Parathyroid adenoma (tissue), 2 donors: Measurements from ENCODE around the gene SMIM17.

Source experiments
- H2AFZ ChIP-seq: fragments of 300-600 bp; sonication (generic); one replicate; pipeline ENCODE4 v1.7.0; 2017; ENCODE audit warnings: antibody characterized with exemption, mild to moderate bottlenecking
- H3K27ac ChIP-seq: fragments of 300-600 bp; sonication (generic); one replicate; pipeline ENCODE4 v1.7.0; 2017
- H3K27me3 ChIP-seq: fragments of 300-600 bp; sonication (generic); one replicate; pipeline ENCODE4 v1.7.0; 2017; ENCODE audit warnings: low read length; ENCODE audit not compliant: control insufficient read depth, insufficient read depth
- H3K36me3 ChIP-seq: fragments of 300-600 bp; sonication (generic); one replicate; pipeline ENCODE4 v1.7.0; 2017; ENCODE audit warnings: low read length; ENCODE audit not compliant: control insufficient read depth, insufficient read depth
- H3K4me1 ChIP-seq: fragments of 300-600 bp; sonication (generic); one replicate; pipeline ENCODE4 v1.7.0; 2017; ENCODE audit warnings: control low read depth
- H3K4me2 ChIP-seq: fragments of 300-600 bp; sonication (generic); one replicate; pipeline ENCODE4 v1.7.0; 2017; ENCODE audit warnings: low read length
- H3K4me3 ChIP-seq: fragments of 300-600 bp; sonication (generic); one replicate; pipeline ENCODE4 v1.7.0; 2017; ENCODE audit warnings: low read depth, low read length
- H3K79me2 ChIP-seq: fragments of 300-600 bp; sonication (generic); one replicate; pipeline ENCODE4 v1.7.0; 2017; ENCODE audit warnings: control low read depth
- H3K9ac ChIP-seq: fragments of 300-600 bp; sonication (generic); one replicate; pipeline ENCODE4 v1.7.0; 2017; ENCODE audit warnings: mild to moderate bottlenecking
- H3K9me3 ChIP-seq: fragments of 300-600 bp; sonication (generic); one replicate; pipeline ENCODE4 v1.7.0; 2017; ENCODE audit warnings: low read length; ENCODE audit not compliant: control insufficient read depth
- TF ChIP-seq, protein P1 (sequence below): fragments of 300-600 bp; sonication (generic); IDR thresholded peaks from one replicate; pipeline ENCODE4 v1.7.0; 2017; ENCODE audit warnings: antibody characterized with exemption, mild to moderate bottlenecking
- donor health status: primary hyperparathyroidism.

Gene SMIM17

DNA sequence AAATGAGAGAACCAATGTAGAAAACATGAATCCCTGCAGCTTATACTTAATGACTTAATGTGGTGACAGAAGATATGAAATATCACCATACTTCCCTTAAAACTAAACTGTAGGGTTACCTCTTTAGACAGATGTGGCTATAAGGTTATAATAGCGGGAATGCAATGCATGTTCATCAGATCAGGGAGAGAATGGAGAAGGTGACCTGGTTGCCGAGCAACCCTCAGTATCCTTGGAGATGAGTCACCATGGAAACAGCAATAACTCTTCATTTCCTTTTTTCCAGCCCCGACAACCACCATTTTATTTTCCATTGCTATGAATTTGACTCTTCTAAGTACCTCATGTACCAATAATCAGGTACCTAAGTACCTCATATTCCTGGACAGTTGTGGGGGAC lies 56.6 kb downstream of the SMIM17 start:
- H3K79me2 ChIP-seq = no peaks in the 10 kb centered on the region
- no peaks in the 10 kb centered on the region for H3K36me3 ChIP-seq
- H3K4me3 ChIP-seq = no peak overlapping the region
- no peak overlapping the region for H3K27ac ChIP-seq
- no peaks in the 10 kb centered on the region for H3K4me1 ChIP-seq
- no peaks in the 10 kb centered on the region for H3K9me3 ChIP-seq
- no peak overlapping the region for H3K9ac ChIP-seq
- H3K4me2 ChIP-seq = no peak overlapping the region
- H2AFZ ChIP-seq = no peak overlapping the region
- no peaks in the 10 kb centered on the region for H3K27me3 ChIP-seq
- TF ChIP-seq, protein P1, sequence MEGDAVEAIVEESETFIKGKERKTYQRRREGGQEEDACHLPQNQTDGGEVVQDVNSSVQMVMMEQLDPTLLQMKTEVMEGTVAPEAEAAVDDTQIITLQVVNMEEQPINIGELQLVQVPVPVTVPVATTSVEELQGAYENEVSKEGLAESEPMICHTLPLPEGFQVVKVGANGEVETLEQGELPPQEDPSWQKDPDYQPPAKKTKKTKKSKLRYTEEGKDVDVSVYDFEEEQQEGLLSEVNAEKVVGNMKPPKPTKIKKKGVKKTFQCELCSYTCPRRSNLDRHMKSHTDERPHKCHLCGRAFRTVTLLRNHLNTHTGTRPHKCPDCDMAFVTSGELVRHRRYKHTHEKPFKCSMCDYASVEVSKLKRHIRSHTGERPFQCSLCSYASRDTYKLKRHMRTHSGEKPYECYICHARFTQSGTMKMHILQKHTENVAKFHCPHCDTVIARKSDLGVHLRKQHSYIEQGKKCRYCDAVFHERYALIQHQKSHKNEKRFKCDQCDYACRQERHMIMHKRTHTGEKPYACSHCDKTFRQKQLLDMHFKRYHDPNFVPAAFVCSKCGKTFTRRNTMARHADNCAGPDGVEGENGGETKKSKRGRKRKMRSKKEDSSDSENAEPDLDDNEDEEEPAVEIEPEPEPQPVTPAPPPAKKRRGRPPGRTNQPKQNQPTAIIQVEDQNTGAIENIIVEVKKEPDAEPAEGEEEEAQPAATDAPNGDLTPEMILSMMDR = no peak

DNA sequence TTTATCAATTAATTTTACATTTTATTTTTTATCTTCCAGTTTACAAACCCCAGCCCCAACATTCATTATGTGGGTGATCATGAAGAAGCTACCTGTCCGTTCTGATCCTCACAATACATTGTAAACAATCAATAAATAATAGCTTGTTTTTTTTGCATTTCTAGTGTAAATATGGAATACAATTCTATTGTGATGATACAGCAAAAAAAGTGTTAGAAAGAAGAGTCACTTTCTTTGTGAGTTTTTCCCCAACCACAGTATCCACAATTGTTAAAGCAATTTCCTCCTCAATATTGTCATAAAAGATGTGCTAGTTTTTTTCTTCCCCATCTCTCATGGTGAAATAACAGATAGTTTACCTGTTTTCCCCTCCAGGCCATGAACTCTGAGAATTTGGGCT lies 58.9 kb downstream of the SMIM17 start:
- H2AFZ ChIP-seq = no peak overlapping the region
- no peak overlapping the region for H3K4me2 ChIP-seq
- no peaks in the 10 kb centered on the region for H3K27me3 ChIP-seq
- no peak overlapping the region for H3K9ac ChIP-seq
- TF ChIP-seq, protein P1 = no peak
- H3K79me2 ChIP-seq = no peaks in the 10 kb centered on the region
- H3K27ac ChIP-seq = no peak overlapping the region
- no peak overlapping the region for H3K4me3 ChIP-seq
- H3K36me3 ChIP-seq = no peaks in the 10 kb centered on the region
- H3K9me3 ChIP-seq = no peaks in the 10 kb centered on the region
- H3K4me1 ChIP-seq = no peaks in the 10 kb centered on the region

DNA sequence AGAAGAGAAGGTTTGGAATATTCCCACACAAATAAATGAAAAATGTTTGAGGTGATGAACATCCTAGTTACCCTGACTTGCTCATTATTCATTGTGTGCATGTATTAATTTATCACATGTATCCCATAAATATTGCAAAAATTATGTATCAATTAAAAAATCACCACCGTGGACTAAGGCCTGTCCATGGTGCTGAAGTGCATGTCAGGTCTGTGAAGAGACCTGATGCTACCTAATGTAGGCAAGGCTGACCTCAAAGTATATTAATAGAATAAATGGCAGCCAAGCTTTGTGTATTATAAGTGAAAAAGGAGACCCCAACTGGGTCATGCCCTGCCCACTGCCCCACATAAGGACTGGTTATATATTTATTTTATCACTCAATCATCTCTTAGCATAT lies 63.0 kb downstream of the SMIM17 start:
- no peaks in the 10 kb centered on the region for H3K9me3 ChIP-seq

More for the DNA sequence above, 63.0 kb downstream of the SMIM17 start:
- H3K4me2 ChIP-seq = no peak overlapping the region
- no peak overlapping the region for H3K4me3 ChIP-seq
- no peak overlapping the region for H2AFZ ChIP-seq
- no peaks in the 10 kb centered on the region for H3K27me3 ChIP-seq
- H3K79me2 ChIP-seq = no peaks in the 10 kb centered on the region
- no peaks in the 10 kb centered on the region for H3K4me1 ChIP-seq
- no peaks in the 10 kb centered on the region for H3K36me3 ChIP-seq
- no peak overlapping the region for H3K27ac ChIP-seq
- H3K9ac ChIP-seq = no peak overlapping the region
- TF ChIP-seq, protein P1 = no peak
